Neuronal stem cell (in vitro differentiated cells): ENCODE data around the gene DKKL1.

Experiments
- DNase-seq: peaks from one replicate; pipeline ENCODE4 v3.0.0-alpha.2; 2013; ENCODE audit warnings: low spot score
- H2AFZ ChIP-seq: one replicate; pipeline ENCODE4 v1.6.1; 2013; ENCODE audit warnings: mild to moderate bottlenecking, low read length, inconsistent platforms
- H2AK5ac ChIP-seq: 2 replicates; pipeline ENCODE4 v1.6.1; 2013; ENCODE audit warnings: low read depth, mild to moderate bottlenecking, inconsistent platforms, low read length, moderate library complexity, mixed read lengths
- H2BK120ac ChIP-seq: 2 replicates; pipeline ENCODE4 v1.6.1; 2013; ENCODE audit warnings: low read depth, mild to moderate bottlenecking, inconsistent platforms, low read length, moderate library complexity, mixed read lengths
- H2BK12ac ChIP-seq: one replicate; pipeline ENCODE4 v1.6.1; 2013; ENCODE audit warnings: low read length, inconsistent platforms
- H2BK15ac ChIP-seq: 2 replicates; pipeline ENCODE4 v1.6.1; 2013; ENCODE audit warnings: mild to moderate bottlenecking, low read length, inconsistent platforms, mixed read lengths
- H2BK5ac ChIP-seq: one replicate; pipeline ENCODE4 v1.6.1; 2013; ENCODE audit warnings: inconsistent platforms, mild to moderate bottlenecking, low read length, moderate library complexity
- H3K14ac ChIP-seq: one replicate; pipeline ENCODE4 v1.6.1; 2013; ENCODE audit warnings: low read length, inconsistent platforms
- H3K18ac ChIP-seq: 2 replicates; pipeline ENCODE4 v1.6.1; 2013; ENCODE audit warnings: low read length, inconsistent platforms
- H3K23ac ChIP-seq: 2 replicates; pipeline ENCODE4 v1.6.1; 2013; ENCODE audit warnings: low read depth, mild to moderate bottlenecking, mixed read lengths, low read length, inconsistent platforms; ENCODE audit not compliant: poor library complexity
- H3K27ac ChIP-seq: replicated peaks from 3 replicates; pipeline ENCODE4 v1.5.1; 2013; ENCODE audit warnings: low read length, inconsistent platforms
- H3K27me3 ChIP-seq, 3 experiments: 2 replicates each; pipeline ENCODE4 v1.6.1; 2013; ENCODE audit warnings: low read length in 3 of 3, mild to moderate bottlenecking in 2 of 3, inconsistent platforms in 1 of 3, low read depth in 1 of 3, mixed read lengths in 1 of 3, moderate library complexity in 1 of 3; ENCODE audit not compliant: control insufficient read depth in 3 of 3, insufficient read depth in 3 of 3
- H3K36me3 ChIP-seq, 2 donors: replicated peaks in 1 of 2; 2 replicates each; pipeline ENCODE4 v1.6.1; 2013; ENCODE audit warnings: low read length in 2 of 2; ENCODE audit not compliant: control insufficient read depth in 2 of 2, insufficient read depth in 2 of 2
- H3K4ac ChIP-seq: 2 replicates; pipeline ENCODE4 v1.6.1; 2013; ENCODE audit warnings: inconsistent platforms, mild to moderate bottlenecking, low read length, moderate library complexity
- H3K4me1 ChIP-seq, 2 donors: 1 replicate in 1 of 2; 2 replicates in 1 of 2; pipeline ENCODE4 v1.6.1; 2013; ENCODE audit warnings: low read length in 2 of 2, low read depth in 1 of 2; ENCODE audit not compliant: control insufficient read depth in 2 of 2, insufficient read depth in 1 of 2
- H3K4me2 ChIP-seq: one replicate; pipeline ENCODE4 v1.6.1; 2013; ENCODE audit warnings: mild to moderate bottlenecking, low read length, inconsistent platforms; ENCODE audit not compliant: insufficient read depth, poor library complexity, severe bottlenecking
- H3K4me3 ChIP-seq, 2 donors: 2 replicates each; pipeline ENCODE4 v1.5.1; 2013; ENCODE audit warnings: low read length in 2 of 2, mild to moderate bottlenecking in 2 of 2, inconsistent platforms in 1 of 2, moderate library complexity in 1 of 2
- H3K79me1 ChIP-seq: one replicate; pipeline ENCODE4 v1.6.1; 2013; ENCODE audit warnings: low read depth, mild to moderate bottlenecking, inconsistent platforms, low read length, moderate library complexity
- H3K9ac ChIP-seq: one replicate; pipeline ENCODE4 v1.6.1; 2013; ENCODE audit warnings: mild to moderate bottlenecking, low read depth, low read length, inconsistent platforms; ENCODE audit not compliant: poor library complexity
- H3K9me3 ChIP-seq, 2 donors: replicated peaks in 1 of 2; 2 replicates each; pipeline versions ENCODE3 to v1.6.1; 2013; ENCODE audit warnings: low read length in 2 of 2, mild to moderate bottlenecking in 2 of 2, inconsistent platforms in 1 of 2, low read depth in 1 of 2, mixed read lengths in 1 of 2, moderate library complexity in 1 of 2; ENCODE audit not compliant: control insufficient read depth in 2 of 2, insufficient read depth in 1 of 2
- H4K8ac ChIP-seq: one replicate; pipeline ENCODE4 v1.6.1; 2013; ENCODE audit warnings: low read depth, mild to moderate bottlenecking, inconsistent platforms, low read length, moderate library complexity
- H4K91ac ChIP-seq: one replicate; pipeline ENCODE4 v1.6.1; 2013; ENCODE audit warnings: low read length, low read depth, mild to moderate bottlenecking, inconsistent platforms; ENCODE audit not compliant: poor library complexity
- WGBS, 2 donors: extraction: QIAGEN DNeasy Blood & Tissue Kit; methylation state at CpG; one replicate each; pipeline ENCODE4 v1.1.7; 2013; ENCODE audit warnings: missing lambda C conversion rate in 2 of 2, mixed read lengths in 1 of 2; ENCODE audit not compliant: insufficient read length in 2 of 2, insufficient replicate concordance in 1 of 2; ENCODE audit errors: extremely low coverage in 2 of 2; 5-methylcytosine and 5-hydroxymethylcytosine counted together

Gene DKKL1

DNA sequence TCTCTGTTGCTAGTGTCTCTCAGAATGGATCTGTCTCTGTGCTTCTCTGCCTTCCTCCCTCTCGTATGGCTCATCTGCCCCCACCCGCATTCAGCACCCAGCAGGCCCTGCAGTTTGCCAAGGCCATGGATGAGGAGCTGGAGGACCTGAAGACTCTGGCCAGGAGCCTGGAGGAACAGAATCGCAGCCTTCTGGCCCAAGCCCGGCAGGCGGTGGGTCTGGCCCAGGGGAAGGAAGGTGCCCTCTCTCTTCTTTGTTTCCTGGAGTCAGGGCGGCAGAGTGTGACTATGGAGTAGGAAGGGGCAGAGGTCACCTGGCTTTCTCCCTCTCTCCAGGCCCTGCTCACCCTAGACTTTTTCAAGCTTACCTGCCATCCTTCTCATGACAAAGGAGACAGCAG lies 35.3 kb downstream of the DKKL1 start:
- H3K79me1 ChIP-seq: no peaks in the 10 kb centered on the region
- no peak overlapping the region for H3K4ac ChIP-seq
- H3K27me3 ChIP-seq: peaks cover 0 to 15% (median 0%) of the 10 kb centered on the region in 3 experiments
- H3K9ac ChIP-seq: no peak overlapping the region
- H3K4me2 ChIP-seq: no peak overlapping the region
- H2AK5ac ChIP-seq: peak overlapping the region; percentile 69
- no CpG with 5 or more reads among the region's 6 CpGs for WGBS, 2 donors
- no peak overlapping the region for H3K27ac ChIP-seq
- no peak for DNase-seq
- H3K9me3 ChIP-seq: no peaks in the 10 kb centered on the region
- H2BK120ac ChIP-seq: peak overlapping the region; percentile 61
- peak overlapping the region; percentile 69 for H2BK12ac ChIP-seq
- H3K4me3 ChIP-seq: no peak overlapping the region
- H3K36me3 ChIP-seq: no peaks in the 10 kb centered on the region
- H4K91ac ChIP-seq: no peak overlapping the region
- H3K4me1 ChIP-seq: peaks cover 9 to 33% of the 10 kb centered on the region in 2 donors
- H2AFZ ChIP-seq: peak overlapping the region; percentile 13
- no peak overlapping the region for H3K14ac ChIP-seq
- no peak overlapping the region for H3K23ac ChIP-seq
- H4K8ac ChIP-seq: no peak overlapping the region
- peak overlapping the region; percentile 42 for H2BK5ac ChIP-seq
- H3K18ac ChIP-seq: peak overlapping the region; percentile 68
- H2BK15ac ChIP-seq: peak overlapping the region; percentile 78

DNA sequence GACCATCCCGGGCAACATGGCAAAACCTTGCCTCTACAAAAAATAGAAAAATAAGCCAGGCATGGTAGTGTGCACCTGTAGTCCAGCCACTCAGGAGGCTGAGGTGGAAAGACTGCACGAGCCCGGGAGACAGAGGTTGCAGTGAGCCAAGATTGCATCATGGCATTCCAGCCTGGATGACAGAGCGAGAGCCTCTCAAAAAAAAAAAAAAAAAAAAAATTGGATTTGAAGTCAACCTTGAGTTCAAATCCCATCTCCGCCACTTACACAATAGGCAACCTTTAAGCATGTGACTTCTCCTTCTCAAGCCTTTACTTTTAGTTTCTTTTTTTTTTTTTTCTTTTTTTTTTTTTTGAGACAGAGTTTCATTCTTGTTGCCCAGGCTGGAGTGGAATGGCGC lies 36.4 kb downstream of the DKKL1 start:
- Histone ChIP-seq H2BK5ac (no peak overlapping the region), H3K4me3 (no peak overlapping the region), H3K4me1 (peaks cover 10 to 30% of the 10 kb centered on the region in 2 donors), H3K9me3 (no peaks in the 10 kb centered on the region), H3K9ac (no peak overlapping the region), H3K14ac (no peak overlapping the region), H2BK12ac (no peak overlapping the region), H3K23ac (no peak overlapping the region), H3K27me3 (peaks cover 0 to 15% (median 0%) of the 10 kb centered on the region in 3 experiments), H2BK15ac (no peak overlapping the region), H3K36me3 (no peaks in the 10 kb centered on the region), H4K8ac (no peak overlapping the region), H3K79me1 (no peaks in the 10 kb centered on the region), H3K18ac (no peak overlapping the region), H3K4me2 (no peak overlapping the region), H2BK120ac (no peak overlapping the region), H3K4ac (no peak overlapping the region), H2AFZ (no peak overlapping the region), H3K27ac (no peak overlapping the region), H2AK5ac (no peak overlapping the region), H4K91ac (no peak overlapping the region)
- no peak for DNase-seq
- no CpG with 5 or more reads among the region's 6 CpGs for WGBS, 2 donors

DNA sequence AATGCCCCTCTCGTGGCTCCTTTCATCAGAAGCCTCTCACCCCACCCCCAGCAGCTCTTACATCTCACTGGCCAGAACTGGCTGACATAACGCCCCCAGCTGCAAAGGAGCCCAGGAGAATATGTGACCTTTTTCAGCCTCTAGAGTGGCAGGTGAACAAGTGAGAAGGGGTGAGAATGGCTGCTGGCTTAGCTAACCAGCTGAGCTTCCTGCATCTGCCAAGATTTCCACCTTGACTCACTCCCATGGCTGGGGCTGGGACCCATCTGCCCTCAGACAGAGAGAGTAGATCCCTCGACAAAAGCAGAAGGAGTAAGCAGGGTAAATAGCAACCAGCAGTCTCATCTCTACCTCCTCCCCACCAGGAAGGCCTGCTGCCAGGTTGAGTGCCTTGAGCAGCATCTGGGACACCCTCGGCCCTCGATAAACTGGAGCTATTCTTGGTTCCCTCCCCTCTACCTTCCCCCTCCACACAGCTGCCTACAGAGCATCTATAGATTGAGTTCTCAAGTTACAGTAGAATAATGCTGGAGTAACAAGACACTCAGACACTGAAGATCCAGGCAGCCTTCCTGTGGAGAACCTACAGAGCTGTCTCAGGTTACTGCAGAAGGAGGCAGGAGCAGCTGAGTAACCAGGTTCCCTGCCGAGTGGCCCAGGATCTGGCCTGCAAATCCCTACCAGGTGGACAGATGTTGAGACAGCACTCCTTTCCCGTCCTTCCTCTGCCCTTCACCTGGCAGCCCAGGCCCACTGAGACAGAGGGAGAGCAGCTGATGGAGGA lies 39.9 kb downstream of the DKKL1 start:
- H3K79me1 ChIP-seq: no peaks in the 10 kb centered on the region
- no CpG with 5 or more reads among the region's 7 CpGs for WGBS, 2 donors
- H2BK120ac ChIP-seq: no peak overlapping the region
- H2AFZ ChIP-seq: peak overlapping the region; percentile 56
- H3K4me2 ChIP-seq: peak overlapping the region; percentile 28
- H3K9ac ChIP-seq: no peak overlapping the region
- no peak for DNase-seq
- no peaks in the 10 kb centered on the region for H3K36me3 ChIP-seq
- no peak overlapping the region for H3K14ac ChIP-seq
- H3K4ac ChIP-seq: no peak overlapping the region
- no peak overlapping the region for H2BK12ac ChIP-seq
- peaks cover 0 to 6% (median 0%) of the 10 kb centered on the region in 3 experiments for H3K27me3 ChIP-seq
- peaks cover 11 to 22% of the 10 kb centered on the region in 2 donors for H3K4me1 ChIP-seq
- no peak overlapping the region for H3K4me3 ChIP-seq
- H3K18ac ChIP-seq: peak overlapping the region; percentile 40
- peak overlapping the region; percentile 7 for H2BK5ac ChIP-seq
- no peak overlapping the region for H3K23ac ChIP-seq
- H3K9me3 ChIP-seq: no peaks in the 10 kb centered on the region
- H2AK5ac ChIP-seq: peak overlapping the region; percentile 10
- H3K27ac ChIP-seq: peak overlapping the region; percentile 90
- H4K91ac ChIP-seq: no peak overlapping the region
- H2BK15ac ChIP-seq: peak overlapping the region; percentile 18
- H4K8ac ChIP-seq: no peak overlapping the region

DNA sequence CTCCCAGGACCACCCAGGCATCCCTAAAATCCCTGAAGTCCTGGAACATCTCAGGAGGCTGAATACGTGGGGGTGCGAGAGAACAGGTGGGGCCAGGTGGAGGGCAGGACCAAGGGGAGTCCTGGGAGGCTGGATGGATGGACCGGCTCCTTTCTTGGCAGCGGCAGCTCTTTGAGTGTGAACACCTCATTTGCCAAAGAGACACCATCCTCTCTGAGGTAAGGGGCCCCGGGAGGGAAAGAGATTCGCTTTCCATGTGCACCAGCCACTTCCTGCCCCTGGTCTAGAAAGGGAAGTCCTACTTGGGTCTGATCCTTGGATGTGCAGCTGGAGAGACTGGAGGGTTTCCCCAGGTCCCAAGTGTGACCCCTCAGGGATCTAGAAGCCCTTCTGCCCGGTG lies 43.4 kb downstream of the DKKL1 start:
- Histone ChIP-seq H3K27me3 (peaks cover 0 to 19% (median 0%) of the 10 kb centered on the region in 3 experiments), H3K4me3 (no peak overlapping the region), H3K9ac (no peak overlapping the region), H3K23ac (no peak overlapping the region), H2AFZ (no peak overlapping the region), H2BK12ac (no peak overlapping the region), H2BK5ac (no peak overlapping the region), H3K27ac (no peak overlapping the region), H3K9me3 (no peaks in the 10 kb centered on the region), H3K18ac (peak overlapping the region; percentile 16), H3K14ac (no peak overlapping the region), H2BK15ac (peak overlapping the region; percentile 10), H2BK120ac (no peak overlapping the region), H3K4me1 (peaks cover 14 to 24% of the 10 kb centered on the region in 2 donors), H3K79me1 (no peaks in the 10 kb centered on the region), H2AK5ac (peak overlapping the region; percentile 90), H3K36me3 (no peaks in the 10 kb centered on the region), H3K4me2 (no peak overlapping the region), H4K91ac (no peak overlapping the region), H4K8ac (no peak overlapping the region), H3K4ac (no peak overlapping the region)
- no peak for DNase-seq
- WGBS, 2 donors: no CpG with 5 or more reads among the region's 7 CpGs
